Mucosa of descending colon (tissue), 3 donors: Measurements from ENCODE around the gene UCP3. TPM values are rescaled to one million over a fixed set of nuclear protein-coding genes. Genes with fewer than 3 reads are reported as not detected.

Experiments
- ATAC-seq: fragments of 200-7000 bp; cut with Tn5 transposase; one replicate; pipeline ENCODE4 v1.9.1; 2020; ENCODE audit warnings: mild to moderate bottlenecking, moderate library complexity
- DNase-seq, 3 donors: peaks; one replicate each; pipeline ENCODE4 v3.0.0-alpha.2; 2020
- H3K36me3 ChIP-seq: fragments of 200-600 bp; one replicate; pipeline ENCODE4 v1.8.0; 2021; ENCODE audit warnings: low read depth, mild to moderate bottlenecking
- H3K4me1 ChIP-seq: fragments of 200-600 bp; one replicate; pipeline ENCODE4 v1.8.0; 2021; ENCODE audit warnings: low read depth, mild to moderate bottlenecking
- H3K4me3 ChIP-seq: fragments of 200-600 bp; one replicate; pipeline ENCODE4 v1.8.0; 2021; ENCODE audit warnings: mild to moderate bottlenecking
- H3K9me3 ChIP-seq: fragments of 200-600 bp; one replicate; pipeline ENCODE4 v1.8.0; 2021; ENCODE audit warnings: mild to moderate bottlenecking
- CTCF ChIP-seq: fragments of 200-600 bp; IDR thresholded peaks from one replicate; pipeline ENCODE4 v1.8.0; 2022; ENCODE audit warnings: antibody characterized with exemption, mild to moderate bottlenecking
- intact Hi-C, 2 donors: fragments of 100-400 bp; cut with DNase I in 1 of 2; cut with micrococcal nuclease in 1 of 2; formaldehyde crosslinking; loops; one replicate each; pipeline versions ENCODE4 v1.11.0 to v1.11.1; 2022; cut with DNase I, micrococcal nuclease
- total RNA-seq, 3 donors: library from RNA; stranded (reverse); fragmentation: NEBNext Ultra II Directional in 2 of 3; extraction: Animal tissue kit (Norgen Biotek cat#: 25700) in 2 of 3; gene quantifications; one replicate each; pipeline versions ENCODE4 v1.2.1 to v1.2.4, GENCODE V29; 2021 to 2023
- donor health status: DM: no; HTN: no; CAD: no; lungs with moderate emphysema.
- donor health status: DM: no; HTN: no; CAD: no.
- donor health status: DM: no; HTN: yes; CAD: no.

Gene UCP3
- total RNA-seq, 3 donors from 2014 or later = 0.90 to 2.8 (median 2.2) TPM

GRCh38 chr11:74021998-74022397 lies 13.1 kb upstream of the UCP3 start:
- no peak for TF ChIP-seq CTCF
- intact Hi-C loops = no loop called here

GRCh38 chr11:74020539-74020938 lies 11.7 kb upstream of the UCP3 start:
- H3K9me3 ChIP-seq = no peaks in the 10 kb centered on the region
- H3K4me3 ChIP-seq = no peak overlapping the region
- intact Hi-C loops = no loop called here
- ATAC-seq (no peak), DNase-seq (no peak)
- no peak for TF ChIP-seq CTCF
- no peaks in the 10 kb centered on the region for H3K36me3 ChIP-seq
- H3K4me1 ChIP-seq = peaks cover 40% of the 10 kb centered on the region

More at GRCh38 chr11:74021998-74022397, 13.1 kb upstream of the UCP3 start:
- H3K4me3 ChIP-seq = no peak overlapping the region
- ATAC-seq = no peak
- no peaks in the 10 kb centered on the region for H3K36me3 ChIP-seq
- H3K4me1 ChIP-seq = peaks cover 40% of the 10 kb centered on the region
- no peak for DNase-seq
- no peaks in the 10 kb centered on the region for H3K9me3 ChIP-seq

- Histone ChIP-seq H3K4me3 (no peak overlapping the region), H3K36me3 (no peaks in the 10 kb centered on the region), H3K4me1 (peaks cover 40% of the 10 kb centered on the region), H3K9me3 (no peaks in the 10 kb centered on the region)
- no peak for ATAC-seq
- intact Hi-C loops = no loop called here
- TF ChIP-seq CTCF = no peak
- no peak for DNase-seq
Observed at GRCh38 chr11:74019860-74020259, 11.0 kb upstream of the UCP3 start.

GRCh38 chr11:74019104-74019738 lies 10.3 kb upstream of the UCP3 start:
- Histone ChIP-seq H3K36me3 (no peaks in the 10 kb centered on the region), H3K4me3 (no peak overlapping the region), H3K9me3 (no peaks in the 10 kb centered on the region), H3K4me1 (peaks cover 38% of the 10 kb centered on the region)
- intact Hi-C loops = no loop called here
- DNase-seq (peak in 2 of 3 donors; percentile 44 to 47), ATAC-seq (peak; percentile 55)
- no peak for TF ChIP-seq CTCF

- H3K4me3 ChIP-seq = no peak overlapping the region
- intact Hi-C loops = no loop called here
- H3K36me3 ChIP-seq = no peaks in the 10 kb centered on the region
- ATAC-seq (peak; percentile 92), DNase-seq (peak; percentile 91 to 95 (median 94))
- no peak for TF ChIP-seq CTCF
- H3K4me1 ChIP-seq = peaks cover 34% of the 10 kb centered on the region
- H3K9me3 ChIP-seq = no peaks in the 10 kb centered on the region
Observed at GRCh38 chr11:74018331-74019005, 9.6 kb upstream of the UCP3 start.
